RPMI7951 (cell line): ENCODE measurements around the gene MAGEA12. TPM values are rescaled to one million over a fixed set of nuclear protein-coding genes. Genes with fewer than 3 reads are reported as not detected.
"Not testable (repeated sequence)": the region's sequence is repeated elsewhere in the genome, so short reads cannot be mapped to it uniquely, and the experiment has no call there.

ENCODE experiments used
- DNase-seq: peaks from one replicate; pipeline ENCODE4 v3.0.0-alpha.2; 2012; ENCODE audit warnings: low read depth
- total RNA-seq: library from RNA; depleted of rRNA; stranded (reverse); fragments of >200 nt; shearing (Covaris generic); gene quantifications from 2 replicates; pipeline ENCODE4 v1.2.3, GENCODE V29; 2014; rRNA removed

The MAGEA12 gene
- total RNA-seq, 1 experiment from 2014 or later, result 91.4 TPM

DNA sequence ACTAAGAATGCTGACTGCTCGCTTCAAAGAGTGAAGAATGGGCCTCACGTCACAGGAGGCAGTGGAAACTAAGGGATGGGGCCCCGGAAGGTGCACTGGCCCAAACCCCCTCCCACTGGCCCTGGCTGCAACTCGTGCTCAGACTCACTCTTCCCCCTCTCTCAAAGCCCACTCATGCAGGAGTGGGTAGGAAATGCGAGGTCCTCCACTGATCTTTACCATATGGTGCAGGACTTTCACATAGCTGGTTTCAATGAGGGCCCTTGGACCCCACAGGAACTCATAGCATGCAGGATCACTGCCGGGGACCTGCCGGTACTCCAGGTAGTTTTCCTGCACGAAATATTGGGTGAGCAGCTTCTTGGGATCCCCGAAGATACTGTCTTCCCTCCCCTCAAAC lies 33.0 kb downstream of the MAGEA12 start:
- not testable (repeated sequence) for DNase-seq

DNA sequence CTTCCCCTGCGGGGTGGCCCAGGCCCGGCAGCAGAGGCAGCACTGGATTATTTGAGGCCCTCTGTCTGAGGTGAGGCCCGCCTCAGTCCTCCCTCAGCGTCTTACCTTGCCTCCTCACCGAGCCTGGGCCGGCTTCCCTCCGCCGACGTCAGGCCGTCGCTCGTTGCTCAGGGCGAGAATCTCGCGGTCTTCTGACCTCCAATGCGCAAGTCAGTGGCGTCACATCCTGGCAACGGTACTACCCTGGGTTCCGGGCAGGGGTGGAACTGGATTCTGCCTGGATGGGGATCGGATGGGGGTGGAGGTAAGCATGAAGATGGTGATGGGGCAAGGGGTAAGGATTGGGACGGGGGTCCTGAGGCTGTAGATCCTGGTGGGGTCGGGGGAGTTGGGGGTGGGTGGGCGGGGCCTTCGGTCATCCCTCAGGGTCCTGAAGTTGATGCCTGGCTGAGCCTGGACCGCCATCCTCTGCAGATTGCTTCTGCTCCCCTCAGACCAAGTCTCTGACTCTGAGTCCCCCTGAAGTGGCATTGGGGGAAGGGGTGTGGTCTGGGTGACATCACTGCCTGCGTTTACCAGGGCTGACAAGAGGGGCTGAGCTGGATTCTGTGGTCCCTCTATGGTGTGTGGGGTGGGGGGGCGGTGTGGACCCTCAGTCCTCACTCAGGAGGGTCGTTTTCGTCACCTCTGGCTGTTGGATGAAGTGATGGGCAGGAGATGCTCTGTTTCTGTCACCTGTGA lies 36.2 kb downstream of the MAGEA12 start, which contains the start of gene MAGEA6:
Gene MAGEA6, minus strand, starts transcription at position 141 of the 741 bp plus-strand sequence. CDS start 2,039 bp downstream, outside the sequence.
- not testable (repeated sequence) for DNase-seq

DNA sequence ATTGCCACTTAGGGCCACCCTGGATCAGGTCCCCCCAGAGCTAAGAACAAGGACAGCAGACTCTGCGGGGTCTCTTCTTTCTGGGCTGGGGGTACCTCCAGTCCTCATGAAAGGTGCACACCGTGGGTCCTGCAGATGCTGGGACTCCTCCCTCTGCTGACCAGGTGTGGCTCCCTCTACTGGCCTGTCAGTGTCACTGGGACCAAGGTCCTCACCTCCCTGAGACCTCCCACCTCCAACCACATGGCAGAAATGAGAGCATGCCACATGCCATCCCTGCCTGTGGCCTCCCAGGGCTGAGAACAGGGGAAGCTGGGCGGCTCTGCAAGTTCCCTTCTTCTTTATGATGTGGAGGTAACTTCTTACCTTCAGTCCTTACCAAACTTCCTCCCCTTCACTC lies 53.5 kb downstream of the MAGEA12 start:
- DNase-seq, result not testable (repeated sequence)

Other genes with a start within 250 kb of the MAGEA12 start
- 2.3 and 2.7 TPM in 2 replicates for gene GABRQ, start 95.9 kb upstream of the MAGEA12 start, total RNA-seq
- gene MAGEA3, start 35.0 kb upstream of the MAGEA12 start, total RNA-seq, result 93.5 and 116 TPM in 2 replicates
- 1.1 and 3.4 TPM in 2 replicates for gene CSAG2, start 24.5 kb upstream of the MAGEA12 start, total RNA-seq
- 16.1 and 16.7 TPM in 2 replicates for gene MAGEA2B, start 19.1 kb upstream of the MAGEA12 start, total RNA-seq
- gene CSAG1, start within 50 bp of the MAGEA12 start, total RNA-seq, result 32.1 and 33.2 TPM in 2 replicates
- gene MAGEA2, start 20.1 kb downstream of the MAGEA12 start, total RNA-seq, result 28.7 and 30.9 TPM in 2 replicates
- 2.2 and 8.7 TPM in 2 replicates for gene CSAG3, start 25.5 kb downstream of the MAGEA12 start, total RNA-seq
- gene MAGEA6, start 35.9 kb downstream of the MAGEA12 start, total RNA-seq, result 85.4 and 95.8 TPM in 2 replicates
- 42.1 and 44.6 TPM in 2 replicates for gene CETN2, start 97.0 kb downstream of the MAGEA12 start, total RNA-seq
- 8.7 and 12.4 TPM in 2 replicates for gene NSDHL, start 97.3 kb downstream of the MAGEA12 start, total RNA-seq
- 2.9 and 3.3 TPM in 2 replicates for gene ZNF185, start 164.3 kb downstream of the MAGEA12 start, total RNA-seq